Omental fat pad (tissue), 4 donors: Measurements from ENCODE around the gene ASB13. TPM values are rescaled to one million over a fixed set of nuclear protein-coding genes. Genes with fewer than 3 reads are reported as not detected.

ENCODE experiments used
- ATAC-seq: fragments of 150-250 bp; one replicate; pipeline ENCODE4 v1.9.1; 2016; ENCODE audit warnings: mild to moderate bottlenecking, moderate library complexity; ENCODE audit not compliant: low FRiP score
- DNase-seq: peaks from one replicate; pipeline ENCODE4 v3.0.0-alpha.2; 2019; ENCODE audit warnings: low spot score
- CTCF ChIP-seq, 3 donors: fragments of 450-650 bp; IDR thresholded peaks; one replicate each; pipeline ENCODE4 v1.5.1; 2016 to 2017; ENCODE audit warnings: antibody characterized with exemption in 3 of 3, mild to moderate bottlenecking in 3 of 3, moderate library complexity in 2 of 3
- total RNA-seq, 4 donors: library from RNA; depleted of rRNA; stranded (reverse); fragments of >200 nt; gene quantifications; one replicate each; pipeline ENCODE4 v1.1.0, GENCODE V29; 2016

The ASB13 gene
- total RNA-seq, 4 donors from 2014 or later, result 15.0 to 46.5 (median 16.9) TPM

DNA sequence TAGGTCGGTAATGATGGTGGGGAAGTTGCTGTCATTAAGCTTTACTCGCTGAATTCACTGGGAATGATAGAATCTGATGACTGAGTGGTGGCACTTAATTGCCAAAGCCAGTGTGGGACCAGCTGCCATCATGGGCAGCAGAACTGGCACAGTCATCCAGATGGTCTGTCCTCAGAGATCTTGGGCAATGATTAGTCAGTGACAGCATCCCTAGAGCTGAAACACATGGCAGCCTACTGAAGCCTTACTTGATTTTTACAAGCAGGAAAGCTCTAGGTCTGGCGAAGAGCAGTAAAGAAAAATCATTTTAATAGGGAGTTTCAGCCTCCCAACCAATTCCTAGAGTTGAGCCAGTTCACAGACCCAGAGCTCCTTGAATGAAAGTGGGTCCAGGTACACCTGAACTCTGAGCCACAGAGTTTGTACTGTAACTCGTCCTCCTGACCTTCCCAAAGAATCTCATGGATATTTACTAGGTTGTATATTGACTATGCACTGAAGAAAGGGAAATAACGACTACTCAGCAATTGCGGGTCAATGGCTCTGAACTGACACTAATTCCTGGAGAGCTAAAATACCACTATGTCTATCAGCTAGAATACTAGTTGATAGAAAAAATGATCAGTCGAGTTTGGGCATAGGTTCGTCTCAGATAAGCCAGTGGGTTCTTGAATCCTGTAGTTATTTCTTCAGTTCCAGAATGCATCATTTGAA is 4.4 kb upstream of the ASB13 start:
- TF ChIP-seq CTCF (IDR thresholded peaks at IDR 0.05), result no peak
- ATAC-seq, result no peak
- no peak for DNase-seq

GRCh38 chr10:5669604-5670003 is 3.2 kb upstream of the ASB13 start:
- ATAC-seq, result no peak
- no peak for DNase-seq
- TF ChIP-seq CTCF (IDR thresholded peaks at IDR 0.05), result no peak

DNA sequence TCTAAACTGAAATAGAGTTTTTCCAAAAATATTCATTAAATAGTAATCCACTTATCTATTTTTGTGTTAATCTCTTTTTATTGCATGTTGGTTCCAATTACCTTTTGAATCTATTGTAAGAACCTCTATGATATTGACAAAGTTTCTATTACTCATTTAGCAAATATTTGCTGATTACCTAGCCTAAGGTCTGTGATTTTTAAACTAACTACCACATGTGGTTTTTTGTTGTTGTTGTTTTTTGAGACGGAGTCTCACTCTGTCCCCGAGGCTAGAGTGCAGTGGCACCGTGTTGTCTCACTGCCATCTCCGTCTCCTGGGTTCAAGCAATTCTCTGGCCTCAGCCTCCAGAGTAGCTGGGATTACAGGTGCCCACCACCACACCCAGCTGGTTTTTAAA is 2.0 kb upstream of the ASB13 start:
- DNase-seq (no peak), ATAC-seq (no peak)
- TF ChIP-seq CTCF (IDR thresholded peaks at IDR 0.05), result no peak

DNA sequence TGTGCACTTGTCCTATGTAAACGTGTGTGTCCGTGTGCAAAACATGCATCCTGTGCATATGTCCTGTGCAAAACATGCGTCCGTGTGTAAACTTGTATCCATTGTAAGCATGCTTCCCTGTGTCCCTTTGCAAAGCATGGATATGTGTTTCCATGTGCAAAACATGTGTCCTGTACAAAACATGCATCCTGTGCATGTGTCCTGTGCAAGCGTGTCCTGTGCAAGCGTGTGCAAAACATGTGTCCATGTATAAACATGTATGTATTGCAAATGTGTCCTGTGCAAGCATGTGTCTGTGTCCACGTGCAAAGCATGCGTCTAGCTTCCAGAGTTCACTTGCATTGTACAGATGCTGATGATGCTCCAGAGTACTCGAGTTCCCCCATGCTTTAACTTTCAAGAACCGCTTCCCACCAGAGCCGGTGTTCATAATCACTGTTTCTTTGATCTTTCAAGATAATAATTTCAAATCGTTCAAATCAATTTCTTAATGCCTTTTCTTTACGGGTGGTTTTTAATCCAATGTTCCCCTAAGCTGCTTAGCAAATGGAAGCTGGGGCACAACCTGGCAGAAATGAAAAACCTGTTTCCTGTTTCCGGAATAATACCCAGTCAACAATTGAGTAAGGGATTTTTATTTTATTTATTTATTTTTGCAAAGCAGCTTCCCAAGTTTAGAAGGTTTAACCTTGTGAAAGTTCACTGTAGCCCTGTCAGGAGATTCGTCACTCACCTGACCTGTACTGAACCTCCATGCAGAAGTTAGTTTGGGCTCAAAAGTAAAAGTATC is 641 bp upstream of the ASB13 start:
- DNase-seq, result no peak
- no peak for TF ChIP-seq CTCF (IDR thresholded peaks at IDR 0.05)
- no peak for ATAC-seq

GRCh38 chr10:5665373-5666007 is 905 bp downstream of the ASB13 start:
- peak; percentile 4 for ATAC-seq
- DNase-seq, result no peak
- TF ChIP-seq CTCF (IDR thresholded peaks at IDR 0.05), result no peak

- ATAC-seq (no peak), DNase-seq (no peak)
- TF ChIP-seq CTCF (IDR thresholded peaks at IDR 0.05), result no peak
Measured at GRCh38 chr10:5663692-5664427, 2.5 kb downstream of the ASB13 start.
